ENCODE results near the gene AKAP10.
A peak's percentile ranks its signal among the peaks of the same experiment; 100 is the strongest.
"Not testable (repeated sequence)": the region's sequence is repeated elsewhere in the genome, so short reads cannot be mapped to it uniquely, and the experiment has no call there.

The AKAP10 gene

DNA sequence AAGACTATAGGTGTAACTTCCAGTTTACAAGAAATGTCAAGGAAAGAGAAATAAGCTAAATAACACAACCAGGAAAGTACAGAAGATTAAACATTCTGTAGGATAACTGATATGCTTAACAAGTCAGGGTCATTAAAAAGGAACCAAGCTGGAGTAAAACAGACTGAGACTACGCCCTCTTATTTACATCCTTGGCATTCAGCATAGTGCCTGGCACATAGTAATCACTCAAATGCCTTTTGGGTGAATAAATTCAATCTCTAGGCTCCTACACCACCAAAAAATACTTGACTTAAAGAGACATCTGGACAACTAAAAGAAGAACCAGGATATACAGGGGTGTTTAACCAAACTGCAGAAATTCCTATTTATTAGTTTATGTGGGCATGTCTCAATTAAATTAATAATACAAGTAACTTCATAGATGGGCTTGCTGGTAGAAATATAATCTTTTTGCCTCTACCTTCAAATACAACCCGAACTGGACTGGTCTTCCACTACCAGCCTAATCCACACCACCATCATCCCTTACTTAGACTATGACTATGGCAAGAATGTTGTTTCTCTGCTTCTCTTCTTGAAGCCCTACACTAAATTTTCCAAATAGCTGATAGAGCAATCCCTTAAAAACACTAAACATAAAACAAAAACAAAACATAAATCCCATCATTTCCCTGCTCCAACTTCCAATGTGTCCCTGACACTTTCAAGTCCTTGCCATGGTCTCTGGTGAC lies 62.2 kb downstream of the AKAP10 start:
- no peak for DNase-seq

DNA sequence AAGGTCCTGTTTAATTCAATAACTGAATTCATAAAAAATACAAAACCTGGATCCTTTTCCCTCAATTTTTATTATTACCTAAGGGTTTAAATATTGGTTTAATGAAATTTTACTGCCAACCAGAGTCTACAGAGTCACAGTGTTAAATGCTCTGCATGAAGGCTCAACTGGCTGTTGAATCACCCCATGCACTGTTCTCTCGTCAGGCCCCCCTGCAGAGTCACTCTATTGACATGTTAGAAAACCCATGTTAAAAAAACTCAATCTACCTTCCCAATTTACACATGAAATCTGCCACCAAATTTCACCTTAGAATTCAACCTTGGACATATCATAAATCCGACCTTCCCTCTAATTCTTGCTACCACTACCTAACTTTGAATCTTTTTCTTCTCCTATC lies 66.6 kb downstream of the AKAP10 start:
- no peak for DNase-seq

DNA sequence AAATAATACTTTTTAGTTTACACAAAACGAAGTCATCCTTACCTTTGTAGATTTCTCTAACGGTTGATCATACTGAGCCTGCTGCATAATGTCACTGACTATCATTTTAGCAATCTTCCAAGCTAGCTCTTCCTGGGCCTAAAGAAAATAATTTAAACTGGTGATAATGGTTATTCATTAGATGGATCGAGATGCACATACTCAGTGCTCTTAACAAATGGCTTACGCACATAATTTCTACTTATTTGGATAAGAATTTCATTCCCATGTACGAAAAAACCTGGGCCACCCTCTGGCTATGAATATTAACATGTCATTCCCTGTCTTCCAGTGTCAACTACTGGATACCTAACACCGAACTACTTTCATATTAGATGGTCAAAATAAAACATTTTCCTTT lies 68.5 kb downstream of the AKAP10 start:
- DNase-seq = no peak

DNA sequence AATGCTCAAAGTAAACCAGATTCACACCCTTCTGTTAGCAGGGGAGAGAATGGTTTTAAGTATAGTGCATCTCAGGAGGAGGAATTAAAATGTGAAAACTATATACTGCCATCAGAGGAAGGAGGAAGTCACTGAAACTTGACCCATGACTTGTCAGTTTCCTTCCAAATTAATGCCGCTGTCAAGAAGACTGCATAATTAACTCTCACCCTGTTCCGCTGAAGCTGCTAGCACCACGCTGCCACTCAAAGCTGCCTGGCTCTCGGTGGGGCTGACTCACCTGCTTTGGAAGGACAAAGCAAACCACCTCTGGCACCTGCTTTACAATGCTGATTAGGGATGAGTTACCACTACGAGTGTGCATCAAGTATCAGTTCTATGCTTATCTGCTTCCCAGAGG lies 72.1 kb downstream of the AKAP10 start:
- no peak for DNase-seq

DNA sequence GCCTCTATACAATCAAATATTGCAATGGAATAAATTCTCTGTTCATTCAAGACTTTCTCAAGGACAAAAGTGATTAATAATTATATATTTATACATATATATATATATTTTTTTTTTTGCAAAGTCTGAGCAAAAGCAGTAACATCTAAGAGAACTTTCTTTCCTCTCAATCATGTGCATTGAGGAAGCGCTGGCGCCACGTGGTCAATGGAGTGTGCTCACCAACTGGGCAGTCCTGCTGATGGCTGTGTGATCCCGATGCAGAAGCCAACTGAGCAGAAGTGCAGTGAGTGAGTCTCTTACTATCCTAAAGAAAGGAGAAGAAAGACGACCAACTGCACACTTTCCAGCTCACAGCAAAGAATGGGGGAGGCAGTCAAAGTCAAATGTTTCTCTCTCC lies 72.7 kb downstream of the AKAP10 start:
- DNase-seq = no peak

DNA sequence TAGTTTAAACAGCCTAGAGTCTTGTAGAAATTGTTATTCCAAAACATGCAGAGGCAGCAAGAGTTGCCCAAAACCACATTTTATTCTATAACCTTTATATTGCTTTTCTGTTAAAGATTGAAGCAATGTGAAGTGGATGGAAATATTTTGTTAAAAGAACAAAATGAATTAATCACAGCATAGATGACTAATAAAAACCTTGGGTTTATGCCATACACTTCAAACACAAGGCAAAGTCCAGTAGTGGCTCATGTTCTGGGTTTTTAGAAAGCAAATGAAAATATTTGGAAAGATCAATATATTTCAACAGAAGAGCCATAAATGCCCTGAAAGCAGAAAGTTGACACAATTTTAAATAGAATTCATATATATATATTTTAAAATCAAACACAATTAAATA lies 73.2 kb downstream of the AKAP10 start:
- DNase-seq = no peak

DNA sequence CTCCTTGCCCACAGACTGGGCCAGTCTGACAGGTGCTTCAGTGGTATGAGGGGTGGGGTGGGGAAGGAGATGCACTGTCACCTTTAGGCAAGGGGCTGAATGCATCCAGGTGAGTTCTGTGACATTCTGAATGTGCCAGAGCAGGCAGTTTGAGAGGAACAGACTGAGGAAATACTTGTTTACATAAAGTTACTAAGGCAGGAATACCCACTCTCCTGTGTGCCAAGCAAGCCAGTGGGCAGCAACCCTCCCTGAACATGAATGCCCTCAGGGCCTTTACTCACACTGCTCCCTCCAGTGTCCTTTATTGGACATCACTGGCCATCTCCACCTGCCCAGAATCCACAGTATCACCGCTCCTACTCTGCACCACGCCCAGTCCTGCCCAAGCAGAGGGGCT lies 76.8 kb downstream of the AKAP10 start:
- DNase-seq = no peak

DNA sequence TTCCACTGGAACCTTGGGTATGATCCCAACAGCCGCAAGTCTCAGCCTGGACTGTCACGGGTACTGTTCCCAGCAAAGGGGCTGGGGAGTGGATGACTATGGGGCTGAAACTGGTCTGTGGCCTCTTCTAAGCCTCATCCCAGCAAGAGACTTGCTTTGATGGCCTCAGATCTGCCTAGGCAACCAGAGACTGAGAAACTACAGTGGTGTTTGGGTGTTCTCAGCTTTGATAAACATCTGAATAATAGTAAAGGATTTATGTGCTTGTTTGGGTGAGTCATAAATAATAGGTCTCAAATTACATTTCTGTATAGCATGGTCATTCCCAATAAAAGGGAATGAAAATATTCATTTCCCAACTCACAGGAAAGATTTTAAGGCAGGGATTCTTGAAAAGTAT lies 79.7 kb downstream of the AKAP10 start:
- no peak for DNase-seq

DNA sequence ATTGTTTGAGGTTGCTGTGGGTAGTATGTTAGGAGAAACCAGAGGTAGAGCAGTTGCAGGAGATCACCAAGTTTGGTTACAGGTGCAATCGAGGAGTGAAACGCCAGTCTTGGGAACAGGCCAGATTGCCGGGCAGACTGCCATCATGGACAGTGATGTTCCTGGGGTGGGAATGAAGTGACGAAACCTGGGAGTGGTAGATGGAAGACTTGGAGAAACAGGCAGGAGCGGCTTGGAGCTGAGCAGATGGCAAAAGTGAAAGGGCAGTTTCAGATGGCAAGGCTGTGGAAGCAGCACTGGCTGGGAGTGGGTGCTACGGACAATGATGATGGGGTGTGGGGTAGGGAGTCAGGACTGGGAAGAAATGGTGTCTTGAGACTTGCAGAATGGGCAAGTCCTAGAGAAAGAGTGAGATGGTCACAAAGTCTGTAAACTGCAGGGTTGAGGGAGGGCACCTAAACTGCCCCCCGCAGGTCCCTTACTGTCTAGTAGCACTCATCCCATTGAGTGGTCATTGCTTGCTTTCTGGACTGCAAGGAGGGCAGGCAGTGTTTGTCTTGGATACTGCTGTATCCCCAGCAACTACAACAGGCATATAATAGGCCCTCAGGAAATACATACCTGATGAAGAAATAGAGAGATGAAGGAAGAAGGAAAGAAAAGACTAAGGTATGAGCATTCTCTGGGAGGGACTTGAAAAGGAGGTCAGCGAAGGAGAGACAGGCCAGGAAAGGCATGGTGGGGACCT lies 80.4 kb downstream of the AKAP10 start:
- no peak for DNase-seq

DNA sequence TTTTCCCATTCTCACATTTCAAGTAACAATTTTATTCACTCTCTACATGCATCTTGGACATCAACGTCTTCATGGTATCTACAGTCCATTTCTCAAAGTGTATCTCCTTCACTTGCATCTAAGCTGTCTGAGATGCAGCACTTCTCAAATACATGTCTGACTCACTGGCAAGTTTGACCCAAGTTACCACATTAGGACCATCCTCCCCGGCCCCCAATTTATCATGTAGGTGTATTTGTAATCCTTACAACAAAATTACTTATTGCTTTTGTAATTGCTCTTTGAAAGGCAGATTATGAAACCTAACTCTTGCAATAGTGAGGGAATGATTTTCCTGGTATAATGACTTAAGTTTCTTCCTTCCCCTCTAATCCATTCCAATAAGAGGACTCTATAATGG lies 80.9 kb downstream of the AKAP10 start:
- DNase-seq = no peak

DNA sequence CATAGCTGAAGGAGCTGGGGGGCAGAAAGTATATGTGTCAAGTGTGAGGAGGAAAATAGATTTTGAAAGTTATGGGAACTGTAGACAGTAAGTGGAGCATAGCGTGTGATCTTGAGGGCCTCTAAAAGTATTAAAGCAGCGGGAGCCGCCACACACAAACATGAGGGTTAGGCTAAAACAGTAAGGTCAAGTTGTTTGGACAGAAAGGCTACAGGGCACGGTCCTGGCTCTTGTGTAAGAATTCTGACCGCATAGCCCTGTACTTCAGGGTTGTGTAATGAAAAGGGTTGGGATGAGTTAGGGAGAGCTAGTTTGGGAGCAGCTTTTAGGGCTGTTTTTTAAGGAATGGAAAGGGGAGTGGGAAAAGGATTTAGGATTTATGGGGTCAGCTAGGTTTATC lies 87.1 kb downstream of the AKAP10 start:
- not testable (repeated sequence) for DNase-seq

DNA sequence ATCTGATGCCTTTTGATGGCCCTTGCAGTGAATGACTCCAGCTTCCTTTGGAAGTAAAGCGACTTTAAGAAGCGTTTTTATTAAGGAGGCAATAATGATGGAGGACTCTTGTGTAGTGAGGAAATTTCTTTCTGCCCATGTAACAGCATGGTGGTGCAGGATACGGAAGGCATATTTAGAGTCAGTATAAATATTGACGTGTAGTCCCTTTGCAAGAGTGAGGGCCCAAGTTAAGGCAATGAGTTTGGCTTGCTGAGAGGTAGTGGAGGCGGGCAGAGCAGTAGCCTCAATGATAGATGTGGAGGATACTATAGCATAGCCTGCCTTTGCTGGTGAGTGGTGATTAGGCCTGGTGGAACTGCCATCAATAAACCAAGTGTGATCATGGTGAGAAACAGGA lies 87.6 kb downstream of the AKAP10 start:
- not testable (repeated sequence) for DNase-seq

DNA sequence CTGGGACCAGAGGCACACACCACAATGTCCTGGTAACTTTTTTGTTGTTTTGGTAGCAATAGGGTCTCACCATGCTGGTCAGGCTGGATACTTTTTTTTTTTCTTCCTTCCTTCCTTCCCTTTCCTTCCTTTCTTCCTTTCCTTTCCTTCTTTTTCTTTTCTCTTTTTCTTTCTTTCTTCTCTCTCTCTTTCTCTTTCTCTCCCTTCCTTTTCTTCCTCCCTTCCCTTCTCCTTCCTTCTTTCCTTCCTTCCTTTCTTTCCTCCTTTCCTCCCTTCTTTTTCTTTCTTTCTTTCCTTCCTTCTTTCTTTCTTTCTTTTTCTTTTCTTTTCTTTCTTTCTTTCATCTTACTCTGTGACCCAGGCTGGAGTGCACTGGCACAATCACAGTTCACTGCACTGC lies 91.5 kb downstream of the AKAP10 start:
- no peak for DNase-seq

DNA sequence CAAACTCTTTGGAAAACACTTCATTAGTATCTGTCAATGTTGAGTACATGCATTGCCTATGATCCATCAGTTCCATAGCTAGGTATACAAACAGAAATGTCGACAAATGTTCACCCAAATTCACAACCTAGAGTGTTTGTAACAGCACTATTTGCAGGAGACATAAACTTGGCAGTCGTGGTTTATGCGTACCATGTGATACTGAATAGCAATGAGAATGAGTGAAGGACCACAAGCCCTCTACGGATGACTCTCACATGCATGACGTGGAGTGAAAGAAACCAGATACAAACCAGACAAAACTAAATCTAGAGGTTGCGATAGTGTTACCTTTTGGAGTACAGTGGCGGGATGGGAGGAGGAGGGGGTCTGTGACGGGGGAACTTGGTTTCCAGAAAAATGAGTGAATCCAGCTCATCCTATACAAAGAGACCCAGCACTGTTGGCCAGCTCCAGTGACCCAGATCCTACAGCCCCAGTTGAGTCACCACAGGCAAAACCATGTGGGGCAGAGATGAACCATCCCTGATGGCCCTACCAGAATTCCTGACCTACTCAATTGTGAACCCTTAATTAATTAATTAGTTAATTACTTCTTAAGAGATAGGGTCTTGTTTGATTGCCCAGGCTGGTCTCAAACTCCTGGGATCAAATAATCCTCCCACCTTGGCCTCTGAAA lies 94.0 kb downstream of the AKAP10 start:
- no peak for DNase-seq

DNA sequence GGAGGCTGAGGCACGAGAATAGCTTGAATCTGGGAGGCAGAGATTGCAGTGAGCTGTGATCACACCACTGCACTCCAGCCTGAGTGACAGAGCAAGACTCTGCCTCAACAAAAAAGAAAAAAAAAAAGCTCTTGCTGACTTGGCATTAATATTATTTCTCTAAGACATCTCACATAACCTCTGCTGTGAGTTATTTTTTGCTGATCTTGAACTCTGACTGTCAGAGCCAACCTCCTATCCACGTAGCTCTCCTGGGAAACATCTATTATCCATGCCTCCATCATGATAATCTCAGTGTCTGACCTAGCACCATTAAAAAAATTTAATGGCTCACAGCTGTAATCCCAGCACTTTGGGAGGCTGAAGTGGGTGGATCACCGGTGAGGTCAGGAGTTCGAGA lies 97.2 kb downstream of the AKAP10 start:
- no peak for DNase-seq

DNA sequence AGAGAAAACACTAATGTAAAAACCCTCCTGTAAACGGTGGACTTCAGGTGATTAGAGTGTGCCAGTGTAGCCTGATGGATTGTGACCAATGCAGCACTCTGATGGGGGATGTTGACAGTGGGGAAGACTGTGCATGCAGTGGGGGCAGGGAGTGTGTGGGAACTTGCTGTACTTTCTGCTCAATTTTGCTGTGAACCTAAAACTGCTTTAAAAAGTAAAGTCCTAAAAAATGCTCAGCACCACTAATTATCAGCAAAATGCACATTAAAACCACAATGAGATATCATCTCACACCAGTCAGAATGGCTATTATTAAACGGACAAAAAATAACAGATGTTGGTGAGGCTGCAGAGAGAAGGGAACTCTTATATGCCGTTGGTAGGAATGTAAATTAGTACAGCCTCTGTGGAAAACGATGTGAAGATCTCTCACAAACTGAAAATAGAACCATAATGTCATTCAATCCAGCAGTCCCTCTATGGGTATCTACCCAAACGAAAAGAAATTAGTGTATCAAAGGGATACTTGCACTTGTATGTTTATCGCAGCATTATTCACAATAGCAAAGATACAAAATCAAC lies 100.2 kb downstream of the AKAP10 start:
- DNase-seq = no peak

DNA sequence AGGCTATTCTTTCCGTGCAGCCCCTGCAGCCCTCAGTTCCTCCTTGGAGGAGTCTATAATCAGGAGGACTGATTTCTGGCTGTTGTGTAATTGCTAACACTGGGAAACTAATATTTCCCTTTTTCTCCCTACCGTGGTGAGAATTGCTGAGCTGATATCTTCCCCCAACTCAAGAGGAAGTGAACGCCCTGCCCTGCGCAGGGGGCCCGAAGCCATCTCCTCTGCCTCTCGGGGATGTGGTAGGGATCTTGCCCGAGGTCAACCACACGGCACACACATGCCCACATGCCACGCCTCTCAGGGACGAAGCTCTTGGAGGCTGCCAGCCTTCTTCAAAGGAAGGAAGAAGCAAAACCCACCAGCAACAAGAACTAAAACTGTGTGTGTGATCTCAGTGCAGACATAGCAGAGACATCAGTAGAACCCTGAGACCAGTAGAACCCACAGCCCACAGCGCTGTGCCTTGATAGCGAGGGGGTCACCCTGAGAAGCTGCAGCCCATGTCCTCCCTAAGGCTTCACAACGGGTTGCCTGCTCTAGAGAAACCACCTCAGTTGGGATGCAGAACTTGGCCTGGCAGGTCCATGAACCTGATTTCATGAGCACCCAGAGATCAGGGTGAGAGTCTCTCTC lies 101.0 kb downstream of the AKAP10 start:
- DNase-seq = no peak

DNA sequence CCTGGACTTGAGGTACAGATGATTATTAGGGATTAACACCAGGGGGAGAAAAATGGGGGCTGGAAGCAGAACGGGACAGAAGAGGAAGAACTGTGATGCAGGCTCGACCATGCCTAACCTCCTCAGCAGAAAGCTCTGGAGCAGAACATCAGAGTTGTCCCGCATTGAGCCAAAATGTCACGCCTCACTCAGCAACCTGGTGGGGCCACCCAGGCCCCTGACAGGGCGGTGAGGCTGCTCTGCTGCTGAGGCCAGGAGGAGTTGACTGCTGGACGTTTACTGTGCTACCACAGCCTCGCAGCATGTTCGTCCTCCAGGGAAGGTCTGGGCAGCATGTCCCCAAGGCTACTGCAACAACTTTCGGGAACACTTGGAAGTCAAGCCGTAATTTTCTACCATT lies 103.4 kb downstream of the AKAP10 start:
- DNase-seq = no peak

DNA sequence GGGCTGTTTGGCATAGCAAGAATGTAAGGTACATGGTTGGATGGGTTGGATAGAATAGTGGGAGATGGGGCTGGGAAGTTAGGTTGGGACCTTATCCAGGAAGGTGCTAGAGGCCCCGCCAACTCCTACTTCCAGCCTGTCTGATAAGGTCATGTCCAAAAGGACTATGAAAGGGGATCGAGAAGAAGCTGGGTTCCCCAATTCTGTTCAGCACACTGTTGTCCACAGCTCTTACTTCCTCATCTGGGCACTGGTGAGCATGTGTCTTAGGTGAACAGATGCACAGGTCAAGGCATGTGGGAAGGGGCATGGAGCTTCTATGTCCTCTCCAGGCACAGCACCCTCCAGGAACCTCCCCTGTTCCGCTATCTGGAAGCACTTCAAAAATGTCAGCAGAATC lies 104.3 kb downstream of the AKAP10 start:
- DNase-seq = no peak

DNA sequence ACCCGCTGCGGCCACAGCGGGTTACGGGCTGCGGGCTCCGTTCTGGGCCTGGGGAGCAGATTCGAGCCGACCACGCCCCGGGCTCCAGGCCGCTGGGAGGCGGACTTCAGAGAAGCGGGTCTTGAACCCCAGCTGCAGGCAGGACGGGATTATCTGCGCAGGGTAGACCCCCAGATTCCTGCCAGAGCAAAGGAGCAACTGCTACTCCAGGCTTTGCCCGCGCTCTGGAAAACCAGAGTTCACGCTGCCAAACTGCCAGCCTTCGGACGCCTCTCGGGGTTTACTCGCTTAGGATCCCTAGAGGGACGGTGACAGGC lies 109.6 kb downstream of the AKAP10 start:
- DNase-seq = no peak

DNA sequence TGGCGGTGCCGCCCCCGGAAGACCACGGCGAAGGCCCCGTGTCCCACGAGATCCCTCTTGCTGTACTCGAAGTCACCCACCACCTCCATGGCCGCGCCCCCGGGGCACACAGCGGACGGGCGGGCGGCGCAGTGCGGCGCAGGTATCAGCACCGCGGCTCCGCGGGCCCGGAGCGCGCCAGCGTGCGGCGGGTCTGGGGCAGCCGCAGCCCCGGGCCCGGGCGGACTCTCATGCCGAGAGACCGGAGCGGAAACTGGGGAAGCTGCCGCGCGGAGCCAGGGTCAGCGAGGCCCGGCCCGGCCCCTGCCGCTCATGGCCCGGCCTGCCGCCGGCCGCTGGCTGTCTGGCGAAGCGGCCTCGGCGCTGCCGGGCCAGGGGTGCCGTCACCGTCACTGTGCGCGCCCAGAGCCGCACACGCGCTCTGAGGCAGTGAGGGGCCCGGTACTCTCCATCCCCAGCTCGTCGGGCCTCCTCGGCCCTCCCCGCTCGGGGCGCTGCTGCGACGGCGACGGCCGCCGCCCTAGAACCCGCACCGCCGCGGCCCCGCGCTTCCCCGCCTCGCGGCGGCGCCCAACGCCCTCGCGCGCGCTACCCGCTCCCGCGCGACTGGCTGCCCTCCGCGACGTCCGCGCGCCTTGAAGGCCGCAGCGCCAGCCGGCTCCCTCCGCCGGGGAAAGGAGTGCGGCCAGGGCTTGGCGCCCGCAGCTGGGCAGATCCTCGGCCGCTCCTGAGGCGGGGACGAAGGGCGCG lies 110.1 kb downstream of the AKAP10 start, which contains the start of gene ULK2:
ULK2 (minus strand) TSS at position 608 of the 750 bp plus-strand sequence; CDS start at position 89, 519 bp downstream.
- peak; percentile 52 to 82 for DNase-seq

DNA sequence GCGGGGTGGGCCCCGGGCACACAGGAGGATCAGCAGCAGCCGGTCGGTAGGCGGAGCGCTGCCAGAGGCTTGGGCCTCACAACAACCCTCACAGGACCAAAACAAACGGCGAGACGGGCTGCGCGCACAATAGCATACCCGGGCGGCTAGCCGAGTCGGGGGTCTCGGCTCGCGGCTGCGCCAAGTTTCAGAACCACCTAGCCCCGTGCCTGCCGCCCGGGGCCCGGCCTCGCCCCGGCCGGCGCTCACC lies 110.6 kb downstream of the AKAP10 start:
- DNase-seq = peak; percentile 15 to 29

DNA sequence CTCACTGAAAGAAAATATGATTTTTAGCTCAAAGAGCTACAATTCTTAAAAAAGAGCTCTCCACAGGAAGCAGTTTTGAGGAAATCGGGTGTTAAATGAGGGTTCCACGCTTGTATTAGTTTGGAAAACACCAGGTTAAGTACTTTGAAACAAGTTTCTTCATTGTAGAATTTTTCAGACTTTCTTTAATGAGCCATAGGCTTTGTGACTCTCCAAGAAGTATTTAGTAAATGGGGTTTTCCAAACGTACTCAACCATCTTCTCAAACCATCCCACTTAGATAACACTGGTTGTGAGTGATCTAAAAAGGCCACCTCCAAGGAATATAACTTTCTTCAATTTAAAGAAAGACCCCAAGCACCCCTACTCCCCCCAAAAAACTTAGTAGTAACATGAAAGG lies 112.6 kb downstream of the AKAP10 start:
- no peak for DNase-seq
